Osteocyte (in vitro differentiated cells): ENCODE measurements around the gene RNF41. TPM values are rescaled to one million over a fixed set of nuclear protein-coding genes. Genes with fewer than 3 reads are reported as not detected.
"Not testable (repeated sequence)": the region's sequence is repeated elsewhere in the genome, so short reads cannot be mapped to it uniquely, and the experiment has no call there.

Experiments
- DNase-seq: peaks from one replicate; pipeline ENCODE4 v3.0.0; 2021; ENCODE audit warnings: mixed read lengths; ENCODE audit not compliant: unreplicated experiment; ENCODE audit errors: extremely low spot score
- H3K27ac Mint-ChIP-seq: one replicate; pipeline ENCODE4 v1.8.0; 2021; ENCODE audit warnings: mild to moderate bottlenecking, mixed read lengths; ENCODE audit not compliant: unreplicated experiment
- H3K27me3 Mint-ChIP-seq: one replicate; pipeline ENCODE4 v1.8.0; 2021; ENCODE audit warnings: mixed read lengths; ENCODE audit not compliant: unreplicated experiment
- H3K36me3 Mint-ChIP-seq: one replicate; pipeline ENCODE4 v1.8.0; 2021; ENCODE audit warnings: mixed read lengths; ENCODE audit not compliant: unreplicated experiment
- H3K4me1 Mint-ChIP-seq: one replicate; pipeline ENCODE4 v1.8.0; 2021; ENCODE audit warnings: mixed read lengths; ENCODE audit not compliant: unreplicated experiment
- H3K4me3 Mint-ChIP-seq: one replicate; pipeline ENCODE4 v1.8.0; 2021; ENCODE audit warnings: mild to moderate bottlenecking, moderate library complexity, mixed read lengths; ENCODE audit not compliant: unreplicated experiment
- H3K9me3 Mint-ChIP-seq: one replicate; pipeline ENCODE4 v1.8.0; 2021; ENCODE audit warnings: mixed read lengths; ENCODE audit not compliant: unreplicated experiment
- total RNA-seq: library from RNA; stranded (reverse); gene quantifications from 2 replicates; pipeline ENCODE4 v1.2.1, GENCODE V29; 2021
- TF ChIP-seq, protein P1 (sequence below): fragments of 200-600 bp; sonication (generic); IDR thresholded peaks from 2 replicates; pipeline ENCODE4 v1.5.0; 2021; ENCODE audit warnings: antibody characterized with exemption, mild to moderate bottlenecking, moderate library complexity

Gene RNF41
- total RNA-seq, 1 donor from 2014 or later: 71.2 TPM

DNA sequence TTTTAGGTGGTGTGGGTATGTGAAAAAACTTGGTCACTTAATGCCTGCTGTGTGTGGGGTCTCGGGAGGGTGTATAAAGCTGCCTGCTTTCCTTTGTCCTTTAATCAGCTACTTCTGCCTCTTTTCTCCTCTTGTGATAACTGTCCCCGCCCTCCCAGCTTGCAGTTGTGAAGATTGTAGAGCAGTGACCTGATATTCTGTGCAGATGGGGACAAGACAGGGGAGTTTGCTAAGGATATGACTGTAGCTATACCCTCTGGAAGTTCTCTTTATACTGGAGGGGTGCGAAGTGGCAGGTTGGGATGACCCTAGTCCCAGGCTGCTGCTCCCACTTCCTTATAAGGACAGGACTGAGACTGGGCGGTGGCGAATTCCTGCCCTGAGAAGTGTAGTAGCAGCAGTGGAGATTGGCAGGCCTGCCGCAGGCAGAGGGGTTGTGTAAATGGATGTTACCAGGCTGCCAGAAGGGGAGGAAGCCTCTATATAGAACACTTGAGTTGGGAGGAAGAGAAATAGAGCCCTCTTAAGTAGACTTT lies 62.7 kb downstream of the RNF41 start:
- Mint-ChIP-seq H3K4me3 (peak overlapping the region; percentile 95), H3K9me3 (no peaks in the 10 kb centered on the region), H3K4me1 (peaks cover 52% of the 10 kb centered on the region), H3K27me3 (no peaks in the 10 kb centered on the region), H3K27ac (peak overlapping the region; percentile 98), H3K36me3 (peaks cover 43% of the 10 kb centered on the region)
- TF ChIP-seq, protein P1, sequence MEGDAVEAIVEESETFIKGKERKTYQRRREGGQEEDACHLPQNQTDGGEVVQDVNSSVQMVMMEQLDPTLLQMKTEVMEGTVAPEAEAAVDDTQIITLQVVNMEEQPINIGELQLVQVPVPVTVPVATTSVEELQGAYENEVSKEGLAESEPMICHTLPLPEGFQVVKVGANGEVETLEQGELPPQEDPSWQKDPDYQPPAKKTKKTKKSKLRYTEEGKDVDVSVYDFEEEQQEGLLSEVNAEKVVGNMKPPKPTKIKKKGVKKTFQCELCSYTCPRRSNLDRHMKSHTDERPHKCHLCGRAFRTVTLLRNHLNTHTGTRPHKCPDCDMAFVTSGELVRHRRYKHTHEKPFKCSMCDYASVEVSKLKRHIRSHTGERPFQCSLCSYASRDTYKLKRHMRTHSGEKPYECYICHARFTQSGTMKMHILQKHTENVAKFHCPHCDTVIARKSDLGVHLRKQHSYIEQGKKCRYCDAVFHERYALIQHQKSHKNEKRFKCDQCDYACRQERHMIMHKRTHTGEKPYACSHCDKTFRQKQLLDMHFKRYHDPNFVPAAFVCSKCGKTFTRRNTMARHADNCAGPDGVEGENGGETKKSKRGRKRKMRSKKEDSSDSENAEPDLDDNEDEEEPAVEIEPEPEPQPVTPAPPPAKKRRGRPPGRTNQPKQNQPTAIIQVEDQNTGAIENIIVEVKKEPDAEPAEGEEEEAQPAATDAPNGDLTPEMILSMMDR: no peak
- DNase-seq: no peak

DNA sequence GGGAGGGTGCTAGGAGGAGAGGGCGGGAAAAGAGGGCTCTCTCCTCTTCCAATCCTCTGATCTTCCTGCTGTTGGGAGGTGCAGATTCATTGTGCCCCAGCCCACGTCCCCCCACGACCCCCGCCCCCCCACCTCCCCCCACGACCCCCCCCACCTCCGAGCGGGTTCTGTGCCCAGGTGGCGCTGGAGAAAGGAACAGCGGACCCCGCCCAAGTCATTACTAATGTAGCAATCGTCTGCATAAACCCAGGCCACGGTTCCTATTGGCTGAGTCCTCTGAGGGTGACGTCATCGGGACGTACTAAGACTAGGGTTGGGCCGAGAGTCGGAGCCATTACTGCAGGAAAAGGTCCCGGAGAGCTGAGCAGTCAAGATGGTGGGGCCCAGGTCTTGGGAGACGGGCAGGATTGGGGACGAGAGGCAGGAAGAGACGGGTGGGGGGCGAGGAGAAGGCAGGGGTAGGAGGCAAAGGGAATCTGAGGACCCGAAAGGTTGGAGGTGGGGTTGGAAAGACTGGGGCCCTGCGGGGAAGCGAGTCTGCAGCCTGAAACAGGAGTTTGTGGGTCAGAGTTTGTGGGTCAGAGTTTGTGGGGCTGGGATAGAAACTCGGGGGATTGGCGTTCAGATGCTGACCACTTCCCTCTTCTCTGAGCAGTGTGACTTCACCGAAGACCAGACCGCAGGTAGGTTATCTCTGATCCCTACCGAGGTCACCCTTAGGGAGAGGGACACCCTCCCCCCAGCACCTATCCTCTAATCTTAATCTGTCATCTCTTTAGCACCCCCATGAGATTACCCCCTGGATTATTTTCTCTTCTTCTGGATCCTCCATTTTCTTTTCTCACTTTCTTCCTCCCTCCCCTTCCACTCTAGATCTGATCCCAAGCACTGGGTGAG lies 63.4 kb downstream of the RNF41 start, which contains the start of gene MYL6:
Gene MYL6, plus strand, starts transcription at position 331 of the 897 bp plus-strand sequence. Its CDS starts 43 bp downstream, at position 374.
- Mint-ChIP-seq H3K4me1 (peaks cover 56% of the 10 kb centered on the region), H3K27ac (peak within 1 kb of the TSS; percentile 98), H3K9me3 (no peaks in the 10 kb centered on the region), H3K4me3 (peak within 1 kb of the TSS; percentile 95), H3K36me3 (peaks cover 38% of the 10 kb centered on the region), H3K27me3 (no peaks in the 10 kb centered on the region)
- DNase-seq: peak; percentile 96
- TF ChIP-seq, protein P1: no peak

DNA sequence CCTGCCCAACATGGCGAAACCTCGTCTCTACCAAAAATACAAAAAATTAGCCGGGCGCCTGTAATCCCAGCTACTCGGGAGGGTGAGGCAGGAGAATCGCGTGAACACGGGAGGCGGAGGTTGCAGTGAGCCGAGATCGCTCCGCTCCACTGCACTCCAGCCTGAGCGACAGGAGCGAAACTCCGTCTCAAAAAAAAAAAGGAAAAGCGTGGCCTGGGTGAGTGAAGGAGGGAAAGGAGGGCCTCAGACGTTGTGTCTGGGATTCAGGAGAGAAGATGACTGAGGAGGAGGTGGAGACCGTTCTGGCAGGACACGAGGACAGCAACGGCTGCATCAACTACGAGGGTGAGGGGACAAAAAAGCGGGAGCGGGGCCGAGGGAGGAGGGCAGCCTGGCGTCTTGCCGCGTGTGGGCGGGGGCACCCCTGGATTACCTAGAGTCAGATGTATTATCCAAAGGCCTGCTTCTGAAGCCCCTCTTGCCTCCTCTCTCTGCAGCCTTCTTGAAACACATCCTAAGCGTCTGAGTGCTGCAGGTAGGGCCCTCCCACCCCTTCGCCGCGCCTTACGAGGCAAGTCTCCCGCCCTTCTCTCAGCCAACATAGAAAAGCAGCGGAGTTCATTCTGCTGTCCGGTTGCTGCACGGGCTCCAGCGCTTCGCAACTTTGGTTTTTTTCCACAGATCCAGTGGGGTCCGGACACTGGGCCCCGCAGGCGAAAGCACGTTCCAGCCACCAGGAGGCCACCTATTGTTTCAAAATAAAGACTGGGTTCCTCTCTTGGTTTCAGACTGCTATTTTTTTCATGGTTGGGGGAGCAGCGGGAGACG lies 64.3 kb downstream of the RNF41 start:
- DNase-seq: peak; percentile 92
- H3K27me3 Mint-ChIP-seq: no peaks in the 10 kb centered on the region
- H3K9me3 Mint-ChIP-seq: no peaks in the 10 kb centered on the region
- H3K27ac Mint-ChIP-seq: peak overlapping the region; percentile 98
- TF ChIP-seq, protein P1: peak; percentile 67
- H3K4me1 Mint-ChIP-seq: peaks cover 62% of the 10 kb centered on the region
- H3K4me3 Mint-ChIP-seq: peak overlapping the region; percentile 95
- H3K36me3 Mint-ChIP-seq: peaks cover 35% of the 10 kb centered on the region

DNA sequence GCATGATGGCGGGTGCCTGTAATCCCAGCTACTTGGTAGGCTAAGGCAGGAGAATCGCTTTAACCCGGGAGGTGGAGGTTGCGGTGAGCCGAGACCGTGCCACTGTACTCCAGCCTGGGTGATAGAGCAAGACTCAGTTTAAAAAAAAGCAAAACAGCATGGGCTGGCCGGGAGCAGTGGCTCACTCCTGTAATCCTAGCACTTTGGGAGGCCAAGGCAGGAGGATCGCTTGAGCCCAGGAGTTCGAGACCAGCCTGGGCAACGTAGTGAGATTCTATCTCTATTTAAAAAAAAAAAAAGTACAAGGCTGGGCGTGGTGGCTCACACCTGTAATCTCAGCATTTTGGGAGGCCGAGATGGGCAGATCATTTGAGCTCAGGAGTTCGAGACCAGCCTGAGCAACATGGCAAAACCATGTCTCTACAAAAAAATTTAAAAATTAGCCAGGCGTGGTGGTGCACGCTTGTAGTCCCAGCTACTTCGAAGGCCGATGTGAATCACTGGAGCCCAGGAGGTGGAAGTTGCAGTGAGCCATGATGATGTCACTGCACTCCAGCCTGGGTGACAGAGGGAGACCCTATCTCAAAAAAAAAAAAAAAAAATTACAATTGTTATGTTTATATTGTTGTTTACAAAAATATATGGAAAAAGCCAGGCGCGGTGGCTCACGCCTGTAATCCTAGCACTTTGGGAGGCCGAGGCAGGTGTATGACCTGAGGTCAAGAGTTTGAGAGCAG lies 65.1 kb downstream of the RNF41 start:
- H3K4me1 Mint-ChIP-seq: peaks cover 63% of the 10 kb centered on the region
- H3K36me3 Mint-ChIP-seq: peaks cover 34% of the 10 kb centered on the region
- DNase-seq, H3K27me3 Mint-ChIP-seq, H3K9me3 Mint-ChIP-seq: not testable (repeated sequence)
- H3K27ac Mint-ChIP-seq: peak overlapping the region; percentile 98
- H3K4me3 Mint-ChIP-seq: peak overlapping the region; percentile 95

DNA sequence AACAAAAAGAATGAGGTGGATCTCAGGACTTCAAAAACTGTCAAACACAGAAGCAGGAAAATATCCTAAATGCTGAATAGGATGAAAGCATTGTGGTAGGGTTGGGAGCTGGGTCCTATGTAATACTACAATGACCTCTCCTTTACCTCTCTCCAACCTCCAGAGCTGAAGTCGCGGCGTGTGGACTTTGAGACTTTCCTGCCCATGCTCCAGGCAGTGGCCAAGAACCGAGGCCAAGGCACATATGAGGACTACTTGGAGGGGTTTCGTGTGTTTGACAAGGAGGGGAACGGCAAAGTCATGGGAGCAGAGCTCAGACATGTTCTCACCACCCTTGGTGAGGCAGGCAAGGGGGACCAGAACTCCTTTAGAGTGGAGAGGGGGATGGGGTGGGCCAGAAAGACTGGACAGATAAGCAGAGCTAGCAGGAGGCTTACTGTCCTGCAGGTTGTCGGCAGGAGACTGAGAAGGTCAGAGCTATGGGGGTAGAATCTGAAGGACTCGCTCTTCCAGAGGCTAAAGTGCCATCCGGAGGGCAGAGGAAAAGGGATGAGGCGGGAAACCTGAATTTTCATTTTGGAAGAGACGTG lies 66.4 kb downstream of the RNF41 start:
- Mint-ChIP-seq H3K27ac (peak overlapping the region; percentile 32), H3K27me3 (no peaks in the 10 kb centered on the region)

More for the DNA sequence above, 66.4 kb downstream of the RNF41 start:
- peaks cover 61% of the 10 kb centered on the region for H3K4me1 Mint-ChIP-seq
- no peaks in the 10 kb centered on the region for H3K9me3 Mint-ChIP-seq
- H3K36me3 Mint-ChIP-seq: peaks cover 26% of the 10 kb centered on the region
- TF ChIP-seq, protein P1: no peak
- H3K4me3 Mint-ChIP-seq: no peak overlapping the region
- no peak for DNase-seq
